HG03103 (cell line): ENCODE results near the gene NDUFB5.
A peak's percentile ranks its signal among the peaks of the same experiment; 100 is the strongest.

Experiments used
- ATAC-seq: cut with Tn5 transposase; IDR thresholded peaks from one replicate; pipeline ENCODE4 v1.9.1; 2021; ENCODE audit warnings: low read depth; ENCODE audit not compliant: unreplicated experiment

The NDUFB5 gene

GRCh38 chr3:179604321-179605078, at the start of gene NDUFB5, which contains the start of gene MRPL47:
TSS of gene NDUFB5 (plus strand) at chr3:179604794. CDS start at chr3:179604816, 22 bp downstream.
TSS of gene MRPL47 (minus strand) at chr3:179604638. CDS start at chr3:179604624, 14 bp downstream.
- ATAC-seq = peak; percentile 92

- no peak for ATAC-seq
Observed at GRCh38 chr3:179558742-179559364, 45.7 kb upstream of the NDUFB5 start.

GRCh38 chr3:179560791-179561190, 43.8 kb upstream of the NDUFB5 start:
- no peak for ATAC-seq

GRCh38 chr3:179562591-179563270, 41.9 kb upstream of the NDUFB5 start, which contains the start of gene ACTL6A:
TSS of gene ACTL6A (plus strand) at chr3:179562926. CDS start at chr3:179563093, 167 bp downstream.
- ATAC-seq = peak; percentile 94

GRCh38 chr3:179563271-179563783, 41.3 kb upstream of the NDUFB5 start:
- peak; percentile 41 for ATAC-seq

- ATAC-seq = no peak
Observed at GRCh38 chr3:179565496-179565895, 39.1 kb upstream of the NDUFB5 start.

GRCh38 chr3:179580992-179581391, 23.6 kb upstream of the NDUFB5 start:
- no peak for ATAC-seq

- no peak for ATAC-seq
Observed at GRCh38 chr3:179589143-179589542, 15.5 kb upstream of the NDUFB5 start.

- no peak for ATAC-seq
Observed at GRCh38 chr3:179590669-179591068, 13.9 kb upstream of the NDUFB5 start.

- no peak for ATAC-seq
Observed at GRCh38 chr3:179591313-179591712, 13.3 kb upstream of the NDUFB5 start.

- ATAC-seq = no peak
Observed at GRCh38 chr3:179599531-179599930, 5.1 kb upstream of the NDUFB5 start.

GRCh38 chr3:179603321-179603720, 1.3 kb upstream of the NDUFB5 start:
- no peak for ATAC-seq

GRCh38 chr3:179603831-179604230, 763 bp upstream of the NDUFB5 start:
- ATAC-seq = no peak

GRCh38 chr3:179606534-179607085, 2.0 kb downstream of the NDUFB5 start:
- no peak for ATAC-seq

- ATAC-seq = peak; percentile 51
Observed at GRCh38 chr3:179608931-179609720, 4.5 kb downstream of the NDUFB5 start.

- ATAC-seq = no peak
Observed at GRCh38 chr3:179610066-179610465, 5.5 kb downstream of the NDUFB5 start.

GRCh38 chr3:179613807-179614206, 9.2 kb downstream of the NDUFB5 start:
- no peak for ATAC-seq

- no peak for ATAC-seq
Observed at GRCh38 chr3:179615458-179616173, 11.0 kb downstream of the NDUFB5 start.

GRCh38 chr3:179622023-179622422, 17.4 kb downstream of the NDUFB5 start:
- ATAC-seq = no peak
